Keratinocyte (primary cell): ENCODE measurements around the gene ARL6IP4. TPM values are rescaled to one million over a fixed set of nuclear protein-coding genes. Genes with fewer than 3 reads are reported as not detected.

ENCODE experiments used
- DNase-seq: peaks from one replicate; pipeline ENCODE4 v3.0.0-alpha.2; 2011; ENCODE audit warnings: low read depth, missing footprints, low spot score
- FAIRE-seq: peaks from 2 replicates; lab custom pipeline; 2011; peaks lifted over from hg19 to GRCh38; lab: Jason Lieb, UNC
- H2AFZ ChIP-seq: 2 replicates; pipeline ENCODE4 v1.6.0; 2012; ENCODE audit warnings: low read length, control low read depth, inconsistent platforms; ENCODE audit not compliant: control insufficient read depth
- H3K27ac ChIP-seq: 2 replicates; pipeline ENCODE4 v1.5.1; 2011; ENCODE audit warnings: low read length; ENCODE audit not compliant: control insufficient read depth, insufficient read depth
- H3K27me3 ChIP-seq: 3 replicates; pipeline ENCODE4 v1.6.0; 2011; ENCODE audit warnings: low read length; ENCODE audit not compliant: control insufficient read depth, insufficient read depth; ENCODE audit errors: extremely low read depth
- H3K36me3 ChIP-seq, 2 experiments: 2 replicates in 1 of 2; 3 replicates in 1 of 2; pipeline ENCODE4 v1.5.1; 2011; ENCODE audit warnings: low read length in 2 of 2, mild to moderate bottlenecking in 1 of 2; ENCODE audit not compliant: control insufficient read depth in 2 of 2, insufficient read depth in 2 of 2; ENCODE audit errors: extremely low read depth in 1 of 2
- H3K4me1 ChIP-seq: 3 replicates; pipeline ENCODE4 v1.5.1; 2011; ENCODE audit warnings: low read length; ENCODE audit not compliant: control insufficient read depth, insufficient read depth; ENCODE audit errors: extremely low read depth
- H3K4me2 ChIP-seq: 3 replicates; pipeline ENCODE4 v1.6.0; 2011; ENCODE audit warnings: low read depth, low read length; ENCODE audit not compliant: control insufficient read depth, insufficient read depth; ENCODE audit errors: extremely low read depth
- H3K4me3 ChIP-seq, 3 experiments: fragments of 200-600 bp in 1 of 3; sonication (generic) in 1 of 3; 2 replicates in 2 of 3; 3 replicates in 1 of 3; pipeline ENCODE4 v1.5.1; 2011 to 2016; ENCODE audit warnings: low read length in 3 of 3, mild to moderate bottlenecking in 3 of 3, control low read depth in 2 of 3, inconsistent platforms in 1 of 3, low read depth in 1 of 3, mixed read lengths in 1 of 3, mixed run types in 1 of 3, moderate library complexity in 1 of 3; ENCODE audit not compliant: control insufficient read depth in 2 of 3, insufficient read depth in 2 of 3; ENCODE audit errors: extremely low read depth in 1 of 3
- H3K79me2 ChIP-seq: 2 replicates; pipeline ENCODE4 v1.6.0; 2012; ENCODE audit warnings: low read length; ENCODE audit not compliant: control insufficient read depth, insufficient read depth
- H3K9ac ChIP-seq: 3 replicates; pipeline ENCODE4 v1.6.0; 2011; ENCODE audit warnings: low read length; ENCODE audit not compliant: control insufficient read depth, insufficient read depth; ENCODE audit errors: extremely low read depth
- H3K9me1 ChIP-seq: 3 replicates; pipeline ENCODE4 v1.6.0; 2011; ENCODE audit warnings: low read length; ENCODE audit not compliant: control insufficient read depth, insufficient read depth; ENCODE audit errors: extremely low read depth
- H3K9me3 ChIP-seq: 2 replicates; pipeline ENCODE4 v1.5.1; 2012; ENCODE audit warnings: low read depth, low read length; ENCODE audit not compliant: control insufficient read depth
- H4K20me1 ChIP-seq: 3 replicates; pipeline ENCODE4 v1.6.0; 2011; ENCODE audit warnings: low read length; ENCODE audit not compliant: control insufficient read depth, insufficient read depth; ENCODE audit errors: extremely low read depth
- CTCF ChIP-seq, 3 experiments: IDR thresholded peaks in 1 of 3; conservative IDR thresholded peaks in 1 of 3; optimal IDR thresholded peaks in 1 of 3; 2 replicates in 2 of 3; 3 replicates in 1 of 3; pipeline versions ENCODE3 to v1.5.1; 2011; ENCODE audit warnings: low read length in 3 of 3, mild to moderate bottlenecking in 3 of 3, moderate library complexity in 2 of 3, control low read depth in 1 of 3, inconsistent platforms in 1 of 3; ENCODE audit not compliant: insufficient read depth in 2 of 3; ENCODE audit errors: extremely low read depth in 1 of 3
- EZH2 ChIP-seq: IDR thresholded peaks from one replicate; pipeline ENCODE4 v1.6.1; 2012; ENCODE audit warnings: inconsistent platforms, mild to moderate bottlenecking, low read length, moderate library complexity
- dilution Hi-C: fragments of 300-500 bp; cut with MboI; formaldehyde crosslinking; loops from one replicate; pipeline ENCODE4 v1.7.0; 2020; ENCODE audit warnings: low sequenced_read_pairs; ENCODE audit not compliant: extremely low pct_ligation_motif_present
- polyA plus RNA-seq, 5 experiments: library from polyadenylated mRNA; depleted of rRNA in 3 of 5; stranded (reverse) in 3 of 5; stranded (forward) in 1 of 5; unstranded in 1 of 5; fragments of >200 nt; gene quantifications; 1 replicate in 1 of 5; 2 replicates in 3 of 5; 3 replicates in 1 of 5; pipeline versions ENCODE4 v1.2.1 to v1.2.3, GENCODE V29; 2011 to 2012; ENCODE audit warnings: missing spikeins in 2 of 5, low read depth in 1 of 5, low replicate concordance in 1 of 5

ARL6IP4 gene
- polyA plus RNA-seq, 1 donor (not counting 4 experiments of a cell fraction or from before 2014, with no cell fraction given), result 144 TPM

- H4K20me1 ChIP-seq, result no peaks in the 10 kb centered on the region
- no peak for DNase-seq
- H3K4me3 ChIP-seq, result no peak overlapping the region
- no peaks in the 10 kb centered on the region for H3K79me2 ChIP-seq
- H3K36me3 ChIP-seq, result peaks cover 0 to 1% of the 10 kb centered on the region in 2 experiments
- FAIRE-seq, result no peak
- no peaks in the 10 kb centered on the region for H3K27me3 ChIP-seq
- no peaks in the 10 kb centered on the region for H3K9me1 ChIP-seq
- H3K4me1 ChIP-seq, result peaks cover 32% of the 10 kb centered on the region
- TF ChIP-seq EZH2, result no peak
- no peak for TF ChIP-seq CTCF (optimal IDR thresholded peaks at IDR 0.05 in 1 of 3, IDR thresholded peaks at IDR 0.05 in 1 of 3, conservative IDR thresholded peaks at IDR 0.05 in 1 of 3; ENCODE audit: extremely low read depth in 1 of 3, insufficient read depth in 2 of 3, low read length in 3 of 3)
- dilution Hi-C loops, result no loop called here
- H3K27ac ChIP-seq, result no peak overlapping the region
- H3K9me3 ChIP-seq, result no peaks in the 10 kb centered on the region
- H2AFZ ChIP-seq, result no peak overlapping the region
- no peak overlapping the region for H3K4me2 ChIP-seq
- no peak overlapping the region for H3K9ac ChIP-seq
Observed at GRCh38 chr12:122942637-122943036, 37.8 kb upstream of the ARL6IP4 start.

GRCh38 chr12:122943196-122943595, 37.3 kb upstream of the ARL6IP4 start:
- Histone ChIP-seq H4K20me1 (no peaks in the 10 kb centered on the region), H2AFZ (no peak overlapping the region), H3K4me2 (no peak overlapping the region), H3K27ac (no peak overlapping the region), H3K9ac (no peak overlapping the region), H3K4me3 (no peak overlapping the region), H3K9me1 (no peaks in the 10 kb centered on the region), H3K4me1 (peaks cover 34% of the 10 kb centered on the region), H3K27me3 (no peaks in the 10 kb centered on the region), H3K79me2 (no peaks in the 10 kb centered on the region), H3K36me3 (peaks cover 0 to 1% of the 10 kb centered on the region in 2 experiments), H3K9me3 (no peaks in the 10 kb centered on the region)
- TF ChIP-seq CTCF (optimal IDR thresholded peaks at IDR 0.05 in 1 of 3, IDR thresholded peaks at IDR 0.05 in 1 of 3, conservative IDR thresholded peaks at IDR 0.05 in 1 of 3; ENCODE audit: extremely low read depth in 1 of 3, insufficient read depth in 2 of 3, low read length in 3 of 3) (no peak), EZH2 (no peak)
- no peak for FAIRE-seq
- no peak for DNase-seq
- dilution Hi-C loops, result no loop called here
